22Rv1 (cell line): ENCODE measurements around the gene RREB1.

Experiments used
- H3K27ac ChIP-seq: fragments of 450-650 bp; 2 replicates; pipeline ENCODE4 v1.5.1; 2017
- ZFX ChIP-seq: fragments of 450-650 bp; IDR thresholded peaks from 2 replicates; pipeline ENCODE4 v1.6.1; 2017; ENCODE audit warnings: antibody characterized with exemption, borderline replicate concordance
- TF ChIP-seq, protein P1 (sequence below): fragments of 450-650 bp; IDR thresholded peaks from 2 replicates; pipeline ENCODE4 v1.5.1; 2017; ENCODE audit warnings: mild to moderate bottlenecking

Gene RREB1

DNA sequence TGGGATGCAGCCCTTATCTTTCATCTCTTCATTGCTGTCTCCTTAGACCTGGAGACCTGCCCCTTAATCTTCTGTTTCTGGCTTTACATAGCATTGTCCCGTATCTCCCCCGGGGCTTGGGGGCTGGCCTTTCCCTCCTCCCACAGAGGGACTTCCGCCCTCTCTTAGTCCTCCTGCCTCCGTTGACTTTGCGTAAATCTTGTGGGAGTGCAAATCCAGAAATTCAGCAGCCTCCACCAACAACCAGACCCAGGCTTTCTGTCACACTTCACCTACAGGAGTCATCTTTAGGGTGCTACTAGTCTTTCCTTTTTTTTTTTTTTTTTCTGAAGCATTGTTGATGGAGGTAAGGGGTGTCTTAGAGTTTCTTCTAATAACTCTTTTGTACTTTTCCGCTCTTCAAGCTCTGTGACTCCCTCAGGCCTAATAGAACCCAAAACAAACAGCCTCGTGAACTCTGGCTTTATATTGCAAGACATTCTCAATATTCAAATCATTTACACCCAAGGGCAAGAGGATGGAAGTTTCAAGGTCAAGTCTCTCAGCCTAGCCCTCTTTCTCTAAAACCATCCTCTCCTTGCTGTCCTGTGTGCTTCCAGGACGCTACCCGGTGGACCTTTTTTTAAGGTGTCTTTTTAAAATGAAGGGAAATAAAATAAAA is 66.2 kb downstream of the RREB1 start:
- TF ChIP-seq, protein P1, sequence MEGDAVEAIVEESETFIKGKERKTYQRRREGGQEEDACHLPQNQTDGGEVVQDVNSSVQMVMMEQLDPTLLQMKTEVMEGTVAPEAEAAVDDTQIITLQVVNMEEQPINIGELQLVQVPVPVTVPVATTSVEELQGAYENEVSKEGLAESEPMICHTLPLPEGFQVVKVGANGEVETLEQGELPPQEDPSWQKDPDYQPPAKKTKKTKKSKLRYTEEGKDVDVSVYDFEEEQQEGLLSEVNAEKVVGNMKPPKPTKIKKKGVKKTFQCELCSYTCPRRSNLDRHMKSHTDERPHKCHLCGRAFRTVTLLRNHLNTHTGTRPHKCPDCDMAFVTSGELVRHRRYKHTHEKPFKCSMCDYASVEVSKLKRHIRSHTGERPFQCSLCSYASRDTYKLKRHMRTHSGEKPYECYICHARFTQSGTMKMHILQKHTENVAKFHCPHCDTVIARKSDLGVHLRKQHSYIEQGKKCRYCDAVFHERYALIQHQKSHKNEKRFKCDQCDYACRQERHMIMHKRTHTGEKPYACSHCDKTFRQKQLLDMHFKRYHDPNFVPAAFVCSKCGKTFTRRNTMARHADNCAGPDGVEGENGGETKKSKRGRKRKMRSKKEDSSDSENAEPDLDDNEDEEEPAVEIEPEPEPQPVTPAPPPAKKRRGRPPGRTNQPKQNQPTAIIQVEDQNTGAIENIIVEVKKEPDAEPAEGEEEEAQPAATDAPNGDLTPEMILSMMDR: no peak
- no peak for TF ChIP-seq ZFX
- no peak overlapping the region for H3K27ac ChIP-seq

DNA sequence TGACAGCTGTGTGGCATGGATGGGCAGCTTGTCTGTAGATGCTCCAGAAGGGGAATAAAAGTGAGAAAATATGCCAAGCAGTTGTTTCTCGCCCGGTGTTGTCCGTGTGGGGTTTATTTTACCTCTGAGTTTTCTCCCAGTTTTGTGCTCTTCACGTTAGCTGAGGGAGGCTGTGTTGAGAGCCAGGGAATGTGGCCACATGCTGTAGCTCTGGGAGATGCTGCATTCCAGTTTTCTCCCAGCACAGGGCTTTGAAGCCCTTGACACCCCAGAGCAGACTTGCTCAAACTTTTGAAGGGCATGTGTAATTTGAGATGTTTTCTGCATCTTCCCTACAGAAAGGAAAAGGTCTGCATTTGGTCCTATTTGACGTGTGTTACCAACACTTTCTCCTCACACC is 67.7 kb downstream of the RREB1 start:
- TF ChIP-seq, protein P1: no peak
- no peak for TF ChIP-seq ZFX
- H3K27ac ChIP-seq: no peak overlapping the region

DNA sequence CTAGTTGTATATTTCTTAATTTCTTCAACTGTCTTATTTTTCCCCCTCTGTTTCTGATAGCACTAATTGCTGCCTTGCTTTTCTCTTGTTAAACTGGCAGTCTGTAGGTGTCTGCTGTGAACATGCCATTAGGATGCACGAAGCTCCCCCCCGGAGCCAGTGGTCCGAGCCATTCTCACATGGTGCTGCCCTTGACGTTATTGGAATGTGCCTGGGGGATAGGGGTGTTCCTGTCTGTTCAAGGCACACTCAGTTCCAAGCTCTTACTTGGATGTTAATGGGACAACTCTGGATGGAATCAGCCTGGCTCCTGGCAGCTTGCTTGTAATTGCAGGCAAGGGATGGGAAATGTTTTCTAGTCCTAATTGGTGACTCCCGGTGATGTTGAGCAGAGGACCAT is 68.4 kb downstream of the RREB1 start:
- H3K27ac ChIP-seq: no peak overlapping the region
- TF ChIP-seq ZFX: no peak
- TF ChIP-seq, protein P1: no peak

DNA sequence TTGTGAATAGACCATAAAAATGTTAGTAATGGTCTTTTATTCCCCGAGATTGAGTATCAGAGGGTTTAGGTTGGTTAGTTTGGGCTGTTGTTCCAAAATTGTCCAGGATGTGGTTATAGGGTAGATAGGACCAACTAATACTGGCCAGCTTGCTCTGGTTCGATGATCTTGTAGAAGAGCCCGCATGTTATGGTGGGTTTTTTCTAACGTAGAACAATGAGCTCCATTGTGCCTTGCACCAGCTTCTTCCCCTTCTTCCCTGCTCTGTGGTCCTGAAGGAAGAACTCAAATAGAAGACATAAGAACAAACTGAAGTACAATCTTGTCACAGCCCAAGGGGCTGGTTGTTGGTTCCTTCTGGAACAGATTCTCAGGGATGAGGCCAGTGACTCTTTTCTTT is 70.5 kb downstream of the RREB1 start:
- TF ChIP-seq, protein P1: no peak
- TF ChIP-seq ZFX: no peak
- no peak overlapping the region for H3K27ac ChIP-seq

DNA sequence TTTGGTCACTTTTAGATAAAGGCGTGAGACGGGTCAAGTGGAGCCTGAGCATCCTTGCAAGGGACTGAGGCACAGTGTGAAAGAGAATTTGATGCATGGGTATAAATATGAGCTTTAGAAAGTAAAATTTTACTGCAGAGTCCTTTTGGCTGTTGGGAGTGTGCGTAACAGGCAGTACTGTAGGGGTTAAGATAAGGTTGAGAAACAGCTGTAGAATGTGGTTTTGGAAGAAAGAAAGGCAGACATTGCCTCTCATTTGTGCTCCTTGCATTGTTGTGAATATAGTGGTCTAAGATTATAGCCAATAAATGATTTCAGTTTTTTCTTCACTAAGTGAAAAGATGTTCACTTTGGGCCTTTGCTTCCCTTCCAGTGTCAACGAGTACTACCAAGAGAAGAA is 73.0 kb downstream of the RREB1 start:
- H3K27ac ChIP-seq: no peak overlapping the region
- no peak for TF ChIP-seq ZFX
- TF ChIP-seq, protein P1: no peak

DNA sequence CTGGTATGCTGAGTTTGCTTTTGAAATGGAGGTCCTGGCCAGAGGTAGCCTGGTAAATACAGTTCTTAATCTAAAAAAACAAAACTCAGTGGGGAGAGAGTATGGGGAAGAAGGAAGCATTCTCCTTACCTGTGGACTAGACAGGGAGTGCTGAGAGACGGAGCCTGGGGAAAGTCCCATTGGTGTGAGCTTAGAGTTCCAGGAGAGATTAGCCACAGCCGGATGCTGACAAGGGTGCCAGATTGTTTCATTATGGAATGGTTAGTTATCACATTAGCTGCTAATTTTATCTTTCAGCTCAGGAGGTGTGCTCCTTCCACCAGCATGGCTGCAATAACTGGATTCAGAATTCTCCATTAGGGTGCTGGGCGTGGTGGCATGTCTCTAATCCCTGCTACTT is 75.9 kb downstream of the RREB1 start:
- TF ChIP-seq, protein P1: no peak
- TF ChIP-seq ZFX: no peak
- no peak overlapping the region for H3K27ac ChIP-seq

DNA sequence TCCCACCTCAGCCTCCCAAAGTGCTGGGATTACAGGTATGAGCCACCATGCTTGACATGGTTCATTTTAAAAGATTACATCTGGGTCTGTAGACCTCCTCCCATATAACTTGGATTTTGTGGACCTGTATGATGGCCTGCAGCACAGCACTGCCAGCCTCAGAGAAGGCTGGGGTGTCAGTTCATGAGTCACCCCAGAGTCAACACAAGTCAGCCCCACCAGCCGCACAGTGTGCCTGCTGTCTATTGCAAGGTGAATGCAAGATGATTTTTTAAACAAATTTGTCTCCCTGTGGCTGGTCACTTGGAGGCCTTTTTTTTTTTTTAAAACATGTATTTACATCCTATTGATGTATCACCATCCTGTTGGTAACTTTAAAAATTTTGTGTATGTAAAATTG is 76.7 kb downstream of the RREB1 start:
- TF ChIP-seq ZFX: no peak
- TF ChIP-seq, protein P1: no peak

More for the DNA sequence above, 76.7 kb downstream of the RREB1 start:
- H3K27ac ChIP-seq: no peak overlapping the region
